ENCODE results near the gene SETD4. TPM values are rescaled to one million over a fixed set of nuclear protein-coding genes. Genes with fewer than 3 reads are reported as not detected.
A peak's percentile ranks its signal among the peaks of the same experiment; 100 is the strongest.

Gene SETD4, protein sequence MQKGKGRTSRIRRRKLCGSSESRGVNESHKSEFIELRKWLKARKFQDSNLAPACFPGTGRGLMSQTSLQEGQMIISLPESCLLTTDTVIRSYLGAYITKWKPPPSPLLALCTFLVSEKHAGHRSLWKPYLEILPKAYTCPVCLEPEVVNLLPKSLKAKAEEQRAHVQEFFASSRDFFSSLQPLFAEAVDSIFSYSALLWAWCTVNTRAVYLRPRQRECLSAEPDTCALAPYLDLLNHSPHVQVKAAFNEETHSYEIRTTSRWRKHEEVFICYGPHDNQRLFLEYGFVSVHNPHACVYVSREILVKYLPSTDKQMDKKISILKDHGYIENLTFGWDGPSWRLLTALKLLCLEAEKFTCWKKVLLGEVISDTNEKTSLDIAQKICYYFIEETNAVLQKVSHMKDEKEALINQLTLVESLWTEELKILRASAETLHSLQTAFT
- total RNA-seq = 10 to 100 TPM; 20.7 to 30.3 TPM
- 10 to 100 TPM in 1 of 2 donors, 1 to 10 TPM in 1; 8.1 to 11.9 TPM for polyA plus RNA-seq
- long read RNA-seq, donor 1 = 0 reads
- long read RNA-seq, donor 2 = 0 reads
- long read RNA-seq, donor 3, partial matches to known transcripts = 6 of 8 reads
- long read RNA-seq, donor 3, other reads (novel, unspliced or antisense) = 0 of 8 reads
- long read RNA-seq, donor 4, partial matches to known transcripts = 0 of 1 reads
- long read RNA-seq, donor 4, other reads (novel, unspliced or antisense) = 0 of 1 reads
- long read RNA-seq, donor 5, partial matches to known transcripts = 0 of 1 reads
- long read RNA-seq, donor 5, other reads (novel, unspliced or antisense) = 0 of 1 reads

DNA sequence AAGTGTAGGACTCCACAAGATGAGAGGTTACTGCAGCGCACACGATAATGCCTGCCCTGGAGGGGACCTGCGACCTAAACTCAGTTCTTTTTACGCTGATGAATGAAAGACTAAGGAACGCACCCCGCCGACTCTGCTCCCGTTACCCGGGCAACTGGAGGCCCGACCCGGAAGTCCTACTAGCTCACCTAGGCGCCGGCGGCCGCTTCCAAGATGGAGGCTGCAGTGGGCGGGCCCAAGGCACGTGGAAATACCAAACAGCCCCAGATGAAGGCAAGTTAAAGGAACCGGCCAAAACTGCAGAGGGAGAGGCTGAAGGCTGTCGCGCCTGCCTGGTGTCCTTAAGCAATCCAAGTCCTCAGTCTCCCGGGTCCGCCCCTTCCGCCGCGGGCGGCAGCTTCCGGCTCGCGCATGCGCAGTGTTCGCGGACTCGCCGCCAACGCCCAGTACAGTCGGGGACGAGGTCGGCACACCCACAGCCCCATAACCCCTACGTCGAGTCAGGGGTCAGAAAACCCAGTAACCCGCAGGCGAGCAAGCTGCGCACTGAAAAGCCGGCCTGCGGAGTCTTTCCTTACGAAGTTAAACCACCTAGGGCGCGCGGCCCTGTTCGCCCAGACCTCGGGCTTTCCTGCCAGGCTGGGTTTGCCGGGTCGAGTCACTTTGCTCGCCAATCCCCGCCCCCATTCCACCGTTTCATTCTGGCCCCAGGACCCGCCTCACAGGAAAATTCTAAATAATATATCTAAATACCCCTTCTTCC lies at the start of gene SETD4:
Gene SETD4, minus strand, starts transcription at position 368 of the 763 bp plus-strand sequence. CDS start 1,638 bp downstream, outside the sequence.
- TF ChIP-seq, protein P1, sequence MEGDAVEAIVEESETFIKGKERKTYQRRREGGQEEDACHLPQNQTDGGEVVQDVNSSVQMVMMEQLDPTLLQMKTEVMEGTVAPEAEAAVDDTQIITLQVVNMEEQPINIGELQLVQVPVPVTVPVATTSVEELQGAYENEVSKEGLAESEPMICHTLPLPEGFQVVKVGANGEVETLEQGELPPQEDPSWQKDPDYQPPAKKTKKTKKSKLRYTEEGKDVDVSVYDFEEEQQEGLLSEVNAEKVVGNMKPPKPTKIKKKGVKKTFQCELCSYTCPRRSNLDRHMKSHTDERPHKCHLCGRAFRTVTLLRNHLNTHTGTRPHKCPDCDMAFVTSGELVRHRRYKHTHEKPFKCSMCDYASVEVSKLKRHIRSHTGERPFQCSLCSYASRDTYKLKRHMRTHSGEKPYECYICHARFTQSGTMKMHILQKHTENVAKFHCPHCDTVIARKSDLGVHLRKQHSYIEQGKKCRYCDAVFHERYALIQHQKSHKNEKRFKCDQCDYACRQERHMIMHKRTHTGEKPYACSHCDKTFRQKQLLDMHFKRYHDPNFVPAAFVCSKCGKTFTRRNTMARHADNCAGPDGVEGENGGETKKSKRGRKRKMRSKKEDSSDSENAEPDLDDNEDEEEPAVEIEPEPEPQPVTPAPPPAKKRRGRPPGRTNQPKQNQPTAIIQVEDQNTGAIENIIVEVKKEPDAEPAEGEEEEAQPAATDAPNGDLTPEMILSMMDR (IDR thresholded peaks at IDR 0.05; ENCODE audit: control extremely low read depth, extremely low read depth) = no peak
- Histone ChIP-seq H3K4me3 (peak within 1 kb of the TSS; percentile 89), H3K9ac (ENCODE audit: insufficient read depth in 1 of 2, low read length in 2 of 2) (peak within 1 kb of the TSS; percentile 56 to 66), H3K4me1 (ENCODE audit: control insufficient read depth in 5 of 5, insufficient read depth in 5 of 5, low read length in 5 of 5) (peaks cover 0 to 7% (median 0%) of the 10 kb centered on the region in 5 donors), H3K27me3 (ENCODE audit: control insufficient read depth in 3 of 3, insufficient read depth in 3 of 3, low read length in 2 of 3) (no peaks in the 10 kb centered on the region), H3K36me3 (ENCODE audit: control insufficient read depth in 4 of 4, insufficient read depth in 4 of 4, low read length in 4 of 4) (peaks cover 12 to 21% (median 16%) of the 10 kb centered on the region in 4 donors), H3K9me3 (ENCODE audit: control insufficient read depth in 4 of 4, insufficient read depth in 3 of 4, low read length in 3 of 4) (no peaks in the 10 kb centered on the region), H3K27ac (ENCODE audit: low read depth in 1 of 2, low read length in 1 of 2) (peak within 1 kb of the TSS; percentile 82 to 97)
- 0% methylated on average over 56 to 57 of the region's 57 CpGs for WGBS, 2 donors
- DNase-seq = peak; percentile 93 to 95 (median 94)
- ATAC-seq (ENCODE audit: insufficient read depth, low FRiP score) = peak; percentile 96

DNA sequence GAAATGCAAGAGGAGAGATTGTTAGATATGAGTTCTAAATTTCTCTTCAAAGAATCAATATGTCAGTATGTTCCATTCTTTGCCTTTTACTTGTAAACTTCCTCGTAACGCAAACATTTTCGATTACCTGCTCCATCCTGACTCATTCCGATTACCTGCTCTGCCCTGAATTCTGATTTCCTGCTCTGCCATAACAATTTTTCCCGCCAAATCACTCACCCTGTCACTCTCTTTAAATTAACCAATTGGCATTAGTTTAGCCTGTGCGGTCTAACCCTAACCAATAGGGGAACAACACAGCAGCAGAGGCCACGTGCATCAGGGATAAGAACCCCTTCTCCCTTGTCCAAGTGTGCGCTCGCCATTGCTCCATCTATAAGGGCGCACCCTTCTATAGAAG lies 49.5 kb upstream of the SETD4 start:
- Histone ChIP-seq H3K27ac (ENCODE audit: low read depth in 1 of 2, low read length in 1 of 2) (no peak overlapping the region), H3K9me3 (ENCODE audit: control insufficient read depth in 4 of 4, insufficient read depth in 3 of 4, low read length in 3 of 4) (no peaks in the 10 kb centered on the region), H3K36me3 (ENCODE audit: control insufficient read depth in 4 of 4, insufficient read depth in 4 of 4, low read length in 4 of 4) (no peaks in the 10 kb centered on the region), H3K4me3 (no peak overlapping the region), H3K27me3 (ENCODE audit: control insufficient read depth in 3 of 3, insufficient read depth in 3 of 3, low read length in 2 of 3) (peaks cover 0 to 8% (median 0%) of the 10 kb centered on the region in 3 donors), H3K9ac (ENCODE audit: insufficient read depth in 1 of 2, low read length in 2 of 2) (no peak overlapping the region), H3K4me1 (ENCODE audit: control insufficient read depth in 5 of 5, insufficient read depth in 5 of 5, low read length in 5 of 5) (peaks cover 0 to 6% (median 2%) of the 10 kb centered on the region in 5 donors)
- TF ChIP-seq, protein P1 (IDR thresholded peaks at IDR 0.05; ENCODE audit: control extremely low read depth, extremely low read depth) = no peak
- no peak for DNase-seq
- WGBS, 2 donors = 93 to 94% methylated on average over 10 of the region's 10 CpGs
- ATAC-seq (ENCODE audit: insufficient read depth, low FRiP score) = no peak

DNA sequence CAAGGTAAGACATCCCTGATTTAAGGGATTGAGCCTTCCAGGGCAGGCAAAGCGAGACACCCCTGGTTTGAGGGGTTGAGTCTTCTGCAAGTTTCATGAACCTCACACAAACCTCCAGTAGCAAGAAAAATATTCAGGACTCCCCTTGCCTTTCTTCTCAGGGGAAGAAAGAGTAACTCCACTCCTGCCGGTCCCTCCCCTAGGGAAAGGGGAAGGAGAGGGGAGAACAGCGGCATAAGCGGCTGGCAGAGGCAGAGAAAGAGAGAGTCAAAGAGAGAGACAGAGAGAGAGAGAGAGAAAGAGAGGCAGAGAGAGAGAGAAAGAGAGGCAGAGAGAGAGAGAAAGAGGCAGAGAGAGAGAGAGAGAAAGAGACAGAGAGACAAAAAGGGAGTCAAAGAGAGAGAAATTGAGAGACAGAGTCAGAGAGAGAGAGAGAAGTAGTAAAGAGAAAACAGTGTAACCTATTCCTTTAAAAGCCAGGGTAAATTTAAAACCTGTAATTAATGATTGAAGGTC lies 45.1 kb upstream of the SETD4 start:
- no peaks in the 10 kb centered on the region for H3K9me3 ChIP-seq (ENCODE audit: control insufficient read depth in 4 of 4, insufficient read depth in 3 of 4, low read length in 3 of 4)
- ATAC-seq (ENCODE audit: insufficient read depth, low FRiP score) (no peak), DNase-seq (no peak)
- WGBS, 2 donors = 74 to 78% methylated on average over 4 of the region's 4 CpGs
- H3K4me3 ChIP-seq = no peak overlapping the region
- peaks cover 0 to 13% (median 5%) of the 10 kb centered on the region in 5 donors for H3K4me1 ChIP-seq (ENCODE audit: control insufficient read depth in 5 of 5, insufficient read depth in 5 of 5, low read length in 5 of 5)
- H3K27me3 ChIP-seq (ENCODE audit: control insufficient read depth in 3 of 3, insufficient read depth in 3 of 3, low read length in 2 of 3) = peaks cover 0 to 13% (median 4%) of the 10 kb centered on the region in 3 donors
- no peak overlapping the region for H3K27ac ChIP-seq (ENCODE audit: low read depth in 1 of 2, low read length in 1 of 2)
- H3K9ac ChIP-seq (ENCODE audit: insufficient read depth in 1 of 2, low read length in 2 of 2) = no peak overlapping the region
- TF ChIP-seq, protein P1 (IDR thresholded peaks at IDR 0.05; ENCODE audit: control extremely low read depth, extremely low read depth) = no peak
- no peaks in the 10 kb centered on the region for H3K36me3 ChIP-seq (ENCODE audit: control insufficient read depth in 4 of 4, insufficient read depth in 4 of 4, low read length in 4 of 4)
